H9 (cell line): Measurements from ENCODE around the gene TIGD3. TPM values are rescaled to one million over a fixed set of nuclear protein-coding genes. Genes with fewer than 3 reads are reported as not detected.

Experiments used
- DNase-seq: peaks from one replicate; pipeline ENCODE4 v3.0.0-alpha.2; 2017
- H2AFZ ChIP-seq: one replicate; pipeline ENCODE4 v1.6.1; 2013; ENCODE audit warnings: mild to moderate bottlenecking, low read length, control low read depth, moderate library complexity
- H2AK5ac ChIP-seq: 2 replicates; pipeline ENCODE4 v1.6.1; 2013; ENCODE audit warnings: low read length, control low read depth, mixed read lengths; ENCODE audit not compliant: insufficient read length
- H2BK120ac ChIP-seq: one replicate; pipeline ENCODE4 v1.6.1; 2013; ENCODE audit warnings: low read depth, mild to moderate bottlenecking, low read length, control low read depth, inconsistent platforms; ENCODE audit not compliant: poor library complexity, severe bottlenecking
- H2BK12ac ChIP-seq: 2 replicates; pipeline ENCODE4 v1.6.1; 2013; ENCODE audit warnings: low read length, control low read depth, mixed read lengths, low read depth; ENCODE audit not compliant: insufficient read length
- H2BK15ac ChIP-seq: 2 replicates; pipeline ENCODE4 v1.6.1; 2013; ENCODE audit warnings: low read depth, low read length, control low read depth
- H2BK20ac ChIP-seq: one replicate; pipeline ENCODE4 v1.6.1; 2013; ENCODE audit warnings: low read depth, mild to moderate bottlenecking, low read length, control low read depth, inconsistent platforms; ENCODE audit not compliant: poor library complexity, severe bottlenecking
- H2BK5ac ChIP-seq: 2 replicates; pipeline ENCODE4 v1.6.1; 2013; ENCODE audit warnings: low read length, control low read depth, mixed read lengths; ENCODE audit not compliant: insufficient read length
- H3K14ac ChIP-seq: 2 replicates; pipeline ENCODE4 v1.6.1; 2013; ENCODE audit warnings: low read length, control low read depth; ENCODE audit not compliant: insufficient read depth
- H3K18ac ChIP-seq: 2 replicates; pipeline ENCODE4 v1.6.1; 2013; ENCODE audit warnings: low read depth, mild to moderate bottlenecking, mixed read lengths, low read length, control low read depth; ENCODE audit not compliant: insufficient read length
- H3K23ac ChIP-seq: 2 replicates; pipeline ENCODE4 v1.6.1; 2013; ENCODE audit warnings: low read length, control low read depth, mixed read lengths, low read depth; ENCODE audit not compliant: insufficient read length
- H3K23me2 ChIP-seq: 2 replicates; pipeline ENCODE4 v1.6.1; 2013; ENCODE audit warnings: low read depth, mild to moderate bottlenecking, mixed read lengths, low read length, control low read depth; ENCODE audit not compliant: insufficient read length, poor library complexity, severe bottlenecking
- H3K27ac ChIP-seq: 2 replicates; pipeline ENCODE4 v1.5.1; 2013; ENCODE audit warnings: low read length, control low read depth, mixed read lengths, low read depth; ENCODE audit not compliant: insufficient read length
- H3K27me3 ChIP-seq: 2 replicates; pipeline ENCODE4 v1.6.1; 2013; ENCODE audit warnings: low read length, control low read depth, inconsistent platforms; ENCODE audit not compliant: insufficient read depth
- H3K4ac ChIP-seq: 2 replicates; pipeline ENCODE4 v1.6.1; 2013; ENCODE audit warnings: low read depth, mild to moderate bottlenecking, control low read depth, inconsistent platforms, low read length, moderate library complexity
- H3K4me1 ChIP-seq: 2 replicates; pipeline ENCODE4 v1.6.1; 2013; ENCODE audit warnings: low read length, control low read depth, inconsistent platforms; ENCODE audit not compliant: insufficient read depth
- H3K4me2 ChIP-seq: 2 replicates; pipeline ENCODE4 v1.6.1; 2013; ENCODE audit warnings: low read length, control low read depth, mixed read lengths; ENCODE audit not compliant: insufficient read length, insufficient read depth
- H3K56ac ChIP-seq: 2 replicates; pipeline ENCODE4 v1.6.1; 2013; ENCODE audit warnings: low read depth, mild to moderate bottlenecking, mixed read lengths, low read length, control low read depth; ENCODE audit not compliant: insufficient read length
- H3K79me1 ChIP-seq: 2 replicates; pipeline ENCODE4 v1.6.1; 2013; ENCODE audit warnings: low read depth, mild to moderate bottlenecking, moderate library complexity, low read length, control low read depth, inconsistent platforms; ENCODE audit not compliant: insufficient read depth, poor library complexity, severe bottlenecking
- H3K79me2 ChIP-seq: 2 replicates; pipeline ENCODE4 v1.6.1; 2013; ENCODE audit warnings: low read length, control low read depth, inconsistent platforms; ENCODE audit not compliant: insufficient read depth
- H3K9ac ChIP-seq: 2 replicates; pipeline ENCODE4 v1.6.1; 2013; ENCODE audit warnings: low read length, control low read depth, mixed read lengths; ENCODE audit not compliant: insufficient read length; ENCODE audit errors: extremely low read depth
- H3K9me3 ChIP-seq: one replicate; pipeline ENCODE4 v1.6.1; 2013; ENCODE audit warnings: low read depth, low read length, inconsistent platforms; ENCODE audit not compliant: control insufficient read depth
- H3T11ph ChIP-seq: one replicate; pipeline ENCODE4 v1.6.1; 2013; ENCODE audit warnings: mild to moderate bottlenecking, low read length, control low read depth, inconsistent platforms
- H4K20me1 ChIP-seq: one replicate; pipeline ENCODE4 v1.6.1; 2013; ENCODE audit not compliant: control insufficient read depth, insufficient read length, insufficient read depth
- H4K5ac ChIP-seq: 2 replicates; pipeline ENCODE4 v1.6.1; 2013; ENCODE audit warnings: low read depth, mild to moderate bottlenecking, mixed read lengths, low read length, control low read depth; ENCODE audit not compliant: insufficient read length
- H4K8ac ChIP-seq: replicated peaks from 2 replicates; pipeline ENCODE4 v1.6.1; 2013; ENCODE audit warnings: low read length, control low read depth, mixed read lengths, low read depth; ENCODE audit not compliant: insufficient read length
- H4K91ac ChIP-seq: 2 replicates; pipeline ENCODE4 v1.6.1; 2013; ENCODE audit warnings: low read depth, mild to moderate bottlenecking, moderate library complexity, mixed read lengths, low read length, control low read depth; ENCODE audit not compliant: insufficient read length
- H3K27ac Mint-ChIP-seq, 3 experiments: 2 replicates in 2 of 3; 3 replicates in 1 of 3; pipeline ENCODE4 v1.8.0; 2020 to 2021; ENCODE audit warnings: mixed read lengths in 3 of 3, mild to moderate bottlenecking in 1 of 3, moderate library complexity in 1 of 3
- H3K27me3 Mint-ChIP-seq: 2 replicates; pipeline ENCODE4 v1.8.0; 2021; ENCODE audit warnings: low read depth, mild to moderate bottlenecking, moderate library complexity, mixed read lengths
- H3K36me3 Mint-ChIP-seq, 3 experiments: 2 replicates in 2 of 3; 3 replicates in 1 of 3; pipeline ENCODE4 v1.8.0; 2020 to 2021; ENCODE audit warnings: low read depth in 3 of 3, mixed read lengths in 3 of 3; ENCODE audit not compliant: insufficient read depth in 1 of 3
- H3K4me1 Mint-ChIP-seq, 2 experiments: 2 replicates each; pipeline ENCODE4 v1.8.0; 2020; ENCODE audit warnings: mixed read lengths in 2 of 2
- H3K4me3 Mint-ChIP-seq, 2 experiments: 2 replicates in 1 of 2; 3 replicates in 1 of 2; pipeline ENCODE4 v1.8.0; 2020 to 2021; ENCODE audit warnings: mild to moderate bottlenecking in 2 of 2, mixed read lengths in 2 of 2, moderate library complexity in 1 of 2
- H3K9me3 Mint-ChIP-seq, 2 experiments: 2 replicates in 1 of 2; 3 replicates in 1 of 2; pipeline ENCODE4 v1.8.0; 2020; ENCODE audit warnings: mild to moderate bottlenecking in 2 of 2, mixed read lengths in 2 of 2, moderate library complexity in 1 of 2
- CTCF ChIP-seq: fragments of 200-600 bp; sonication (generic); conservative IDR thresholded peaks from 3 replicates; pipeline ENCODE4 v1.8.0; 2021; ENCODE audit warnings: antibody characterized with exemption, mild to moderate bottlenecking
- WGBS: extraction: QIAGEN DNeasy Blood & Tissue Kit; methylation state at CpG from one replicate; pipeline ENCODE4 v1.1.7; 2013; ENCODE audit warnings: missing lambda C conversion rate, low lambda C conversion rate, mixed read lengths; ENCODE audit not compliant: insufficient read length; ENCODE audit errors: extremely low coverage; 5-methylcytosine and 5-hydroxymethylcytosine counted together
- total RNA-seq: library from RNA; stranded (reverse); gene quantifications from 2 replicates; pipeline ENCODE4 v1.2.1, GENCODE V29; 2021

Gene TIGD3
- total RNA-seq, 1 experiment from 2014 or later = 0.66 TPM

GRCh38 chr11:65353900-65354264 lies 669 bp upstream of the TIGD3 start:
- peak overlapping the region; percentile 80 for H3K4me2 ChIP-seq
- Mint-ChIP-seq H3K4me3 (peak overlapping the region; percentile 58 to 75), H3K27ac (peak overlapping the region in 1 of 3 experiments; percentile 54; a peak in 3 of 7 replicates), H3K27me3 (peaks cover 31% of the 10 kb centered on the region), H3K4me1 (peaks cover 10 to 12% of the 10 kb centered on the region in 2 experiments), H3K36me3 (peaks cover 10 to 37% (median 32%) of the 10 kb centered on the region in 3 experiments; a peak in 6 of 7 replicates), H3K9me3 (no peaks in the 10 kb centered on the region; a peak in 1 of 5 replicates)
- no peak overlapping the region for H4K5ac ChIP-seq
- no peak overlapping the region for H2BK5ac ChIP-seq
- H3K23me2 ChIP-seq = peaks cover 18% of the 10 kb centered on the region
- no peak overlapping the region for H2AK5ac ChIP-seq
- H4K20me1 ChIP-seq = no peaks in the 10 kb centered on the region
- H3K9me3 ChIP-seq = no peaks in the 10 kb centered on the region
- no peak overlapping the region for H2BK120ac ChIP-seq
- no peaks in the 10 kb centered on the region for H3K79me1 ChIP-seq
- no peaks in the 10 kb centered on the region for H3K79me2 ChIP-seq
- no peak overlapping the region for H3K4ac ChIP-seq
- no peak for TF ChIP-seq CTCF
- H3K56ac ChIP-seq = no peak overlapping the region
- no peak overlapping the region for H3K23ac ChIP-seq
- no peak overlapping the region for H3T11ph ChIP-seq
- H3K14ac ChIP-seq = no peak overlapping the region
- H2BK20ac ChIP-seq = no peak overlapping the region
- no CpG with 5 or more reads among the region's 16 CpGs for WGBS
- no peak overlapping the region for H4K91ac ChIP-seq
- no peak overlapping the region for H4K8ac ChIP-seq
- H3K18ac ChIP-seq = no peak overlapping the region
- DNase-seq = peak; percentile 56
- H2BK15ac ChIP-seq = no peak overlapping the region
- no peak overlapping the region for H3K27ac ChIP-seq
- no peaks in the 10 kb centered on the region for H3K4me1 ChIP-seq
- H3K27me3 ChIP-seq = peaks cover 2% of the 10 kb centered on the region; the same call in 1 of the 2 replicates
- H2BK12ac ChIP-seq = no peak overlapping the region
- no peak overlapping the region for H2AFZ ChIP-seq
- H3K9ac ChIP-seq = peak overlapping the region; percentile 42
